ENCODE measurements around the gene NAV2. TPM values are rescaled to one million over a fixed set of nuclear protein-coding genes. Genes with fewer than 3 reads are reported as not detected.

NAV2 gene
- total RNA-seq, 1 experiment from 2014 or later, result 63.5 TPM

- BruUV-seq (replicated peaks), result no TSS peak
- intact Hi-C loops (cut with micrococcal nuclease; ENCODE audit: unreplicated experiment), result no loop called here
- peaks cover 37% of the 10 kb centered on the region for H3K4me1 Mint-ChIP-seq (ENCODE audit: low read depth, unreplicated experiment)
- DNase-seq, result no peak
- H3K27ac Mint-ChIP-seq (ENCODE audit: unreplicated experiment), result no peak overlapping the region
- H3K9me3 Mint-ChIP-seq (ENCODE audit: unreplicated experiment), result no peaks in the 10 kb centered on the region
- no peak overlapping the region for H3K4me3 Mint-ChIP-seq (ENCODE audit: unreplicated experiment)
- Histone ChIP-seq H3K36me3 (ENCODE audit: control insufficient read depth, insufficient read depth, low read length) (no peaks in the 10 kb centered on the region), H3K9me3 (no peaks in the 10 kb centered on the region), H3K4me1 (peaks cover 30% of the 10 kb centered on the region), H3K27me3 (replicated peaks; ENCODE audit: control insufficient read depth, insufficient read depth, low read length) (no peaks in the 10 kb centered on the region), H3K4me3 (ENCODE audit: low read depth, low read length) (no peak overlapping the region)
- CTCF ChIA-PET, result interaction anchor here (1.0 kb wide), 1 partner anchor 11 kb away, joined by 4 read pairs; no protein-coding TSS in a partner anchor
- POLR2A ChIA-PET, result no interaction called here
- no peak for TF ChIP-seq CTCF (IDR thresholded peaks at IDR 0.05; ENCODE audit: insufficient read depth in 1 of 2, low read depth in 1 of 2, low read length in 1 of 2, severe bottlenecking in 1 of 2, unreplicated experiment in 1 of 2)
- H3K36me3 Mint-ChIP-seq (ENCODE audit: insufficient read depth, unreplicated experiment), result no peaks in the 10 kb centered on the region
- no peaks in the 10 kb centered on the region for H3K27me3 Mint-ChIP-seq (ENCODE audit: insufficient read depth, unreplicated experiment)
These were observed 76.6 kb downstream of the NAV2 start for GRCh38 chr11:19789245-19789644.

GRCh38 chr11:19789835-19790710, 77.4 kb downstream of the NAV2 start:
- POLR2A ChIA-PET, result no interaction called here
- BruUV-seq (replicated peaks), result no TSS peak

More at GRCh38 chr11:19789835-19790710, 77.4 kb downstream of the NAV2 start:
- H3K9me3 ChIP-seq, result no peaks in the 10 kb centered on the region
- intact Hi-C loops (cut with micrococcal nuclease; ENCODE audit: unreplicated experiment), result no loop called here
- CTCF ChIA-PET, result interaction anchor here (0.6 to 1.0 kb wide), 2 partner anchors 10 to 718 kb away, joined by 4 to 7 read pairs; no protein-coding TSS in a partner anchor
- H3K4me3 Mint-ChIP-seq (ENCODE audit: unreplicated experiment), result no peak overlapping the region
- H3K4me1 ChIP-seq, result peaks cover 38% of the 10 kb centered on the region
- no peak for TF ChIP-seq CTCF (IDR thresholded peaks at IDR 0.05; ENCODE audit: insufficient read depth in 1 of 2, low read depth in 1 of 2, low read length in 1 of 2, severe bottlenecking in 1 of 2, unreplicated experiment in 1 of 2)
- H3K9me3 Mint-ChIP-seq (ENCODE audit: unreplicated experiment), result no peaks in the 10 kb centered on the region
- no peak overlapping the region for H3K27ac Mint-ChIP-seq (ENCODE audit: unreplicated experiment)
- H3K36me3 Mint-ChIP-seq (ENCODE audit: insufficient read depth, unreplicated experiment), result no peaks in the 10 kb centered on the region
- no peak for DNase-seq
- no peaks in the 10 kb centered on the region for H3K27me3 ChIP-seq (replicated peaks; ENCODE audit: control insufficient read depth, insufficient read depth, low read length)
- no peak overlapping the region for H3K4me3 ChIP-seq (ENCODE audit: low read depth, low read length)
- H3K36me3 ChIP-seq (ENCODE audit: control insufficient read depth, insufficient read depth, low read length), result no peaks in the 10 kb centered on the region
- H3K4me1 Mint-ChIP-seq (ENCODE audit: low read depth, unreplicated experiment), result peaks cover 45% of the 10 kb centered on the region
- H3K27me3 Mint-ChIP-seq (ENCODE audit: insufficient read depth, unreplicated experiment), result no peaks in the 10 kb centered on the region
